ENCODE measurements around the gene LRRC38. TPM values are rescaled to one million over a fixed set of nuclear protein-coding genes. Genes with fewer than 3 reads are reported as not detected.

LRRC38 gene
- total RNA-seq, 1 experiment from 2014 or later = not detected

DNA sequence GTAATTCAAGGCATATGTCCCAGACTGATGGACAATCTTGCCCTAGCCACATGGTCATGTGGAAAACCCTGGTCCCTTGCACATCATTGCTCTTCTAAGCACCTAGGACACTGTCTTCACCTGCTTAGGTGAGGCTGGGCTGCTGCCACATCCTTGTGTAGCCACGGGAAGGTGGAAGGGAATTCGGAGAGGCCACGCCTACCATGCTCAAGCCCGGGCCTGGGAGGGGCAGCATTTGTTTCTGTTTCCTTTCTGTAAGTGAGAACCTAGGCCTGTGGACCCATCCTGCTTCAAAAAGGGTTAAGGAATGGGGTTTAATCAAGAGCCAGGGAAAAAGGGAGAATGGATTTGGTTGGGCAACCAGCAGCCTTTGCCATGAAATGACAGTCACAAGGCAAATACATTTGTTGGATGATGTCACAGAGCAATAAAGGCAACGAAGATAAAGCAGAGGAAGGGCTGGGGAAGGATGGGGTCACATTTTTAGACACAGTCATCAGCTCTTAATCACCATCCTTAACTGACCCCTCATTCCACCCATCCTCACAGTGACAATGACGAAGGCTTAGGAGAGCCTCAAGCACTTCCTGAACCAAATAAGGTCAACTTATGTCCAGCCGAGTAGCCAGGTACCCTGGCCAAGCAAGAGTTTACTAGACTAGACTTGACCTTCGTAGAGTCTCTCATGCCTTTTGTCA, 10.1 kb upstream of the LRRC38 start:
- no peak overlapping the region for H3K4me3 ChIP-seq
- no peaks in the 10 kb centered on the region for H3K79me2 ChIP-seq (ENCODE audit: low read depth)
- no peaks in the 10 kb centered on the region for H3K36me3 ChIP-seq (ENCODE audit: low read depth)
- ChIA-PET POLR2A (ENCODE audit: unreplicated experiment) (no interaction called here), CTCF (no interaction called here)
- H3K4me1 ChIP-seq (replicated peaks; ENCODE audit: insufficient read depth) = no peaks in the 10 kb centered on the region
- no peaks in the 10 kb centered on the region for H3K9me2 ChIP-seq (ENCODE audit: insufficient read depth)
- no peaks in the 10 kb centered on the region for H4K20me1 ChIP-seq (ENCODE audit: insufficient read depth)
- no peak overlapping the region for H3K27ac ChIP-seq
- no peak overlapping the region for H2AFZ ChIP-seq
- no peak overlapping the region for H3K4me2 ChIP-seq
- intact Hi-C loops (cut with micrococcal nuclease; ENCODE audit: unreplicated experiment) = no loop called here
- BruUV-seq (replicated peaks) = no TSS peak
- H3K27me3 ChIP-seq (ENCODE audit: insufficient read depth, low read depth) = peaks cover 29% of the 10 kb centered on the region
- no peak for TF ChIP-seq CTCF (conservative IDR thresholded peaks at IDR 0.05)
- TF ChIP-seq EZH2 (IDR thresholded peaks at IDR 0.05; ENCODE audit: low read depth) = no peak
- DNase-seq = no peak
- H3F3A ChIP-seq (ENCODE audit: insufficient read depth, low read depth) = no peaks in the 10 kb centered on the region
- H3K9me3 ChIP-seq (ENCODE audit: insufficient read depth, low read depth) = no peaks in the 10 kb centered on the region

DNA sequence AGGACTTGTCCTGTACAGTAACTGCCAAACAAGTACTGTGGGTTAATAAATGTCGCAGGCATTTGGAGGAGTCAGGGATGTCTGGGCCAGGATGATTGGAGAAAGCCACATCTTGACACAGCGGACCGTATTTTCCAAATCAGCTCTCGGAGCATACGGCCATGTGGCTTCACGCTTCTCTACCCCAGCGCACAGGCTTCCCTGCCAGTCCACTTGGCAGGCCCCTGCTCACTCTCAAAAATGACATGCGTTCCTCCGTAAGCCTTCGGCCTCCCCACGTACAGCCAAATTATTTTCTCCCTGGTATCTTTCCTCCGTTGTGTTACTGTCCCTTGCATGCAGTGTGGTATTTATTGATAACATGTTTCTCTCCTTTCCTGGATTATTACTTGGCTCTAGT, 7.2 kb upstream of the LRRC38 start:
- no peak overlapping the region for H2AFZ ChIP-seq
- no peaks in the 10 kb centered on the region for H3K9me2 ChIP-seq (ENCODE audit: insufficient read depth)
- peaks cover 15% of the 10 kb centered on the region for H3K27me3 ChIP-seq (ENCODE audit: insufficient read depth, low read depth)
- no peaks in the 10 kb centered on the region for H4K20me1 ChIP-seq (ENCODE audit: insufficient read depth)
- H3F3A ChIP-seq (ENCODE audit: insufficient read depth, low read depth) = no peaks in the 10 kb centered on the region
- TF ChIP-seq EZH2 (IDR thresholded peaks at IDR 0.05; ENCODE audit: low read depth) (no peak), CTCF (conservative IDR thresholded peaks at IDR 0.05) (no peak)
- no peaks in the 10 kb centered on the region for H3K9me3 ChIP-seq (ENCODE audit: insufficient read depth, low read depth)
- no peak overlapping the region for H3K4me2 ChIP-seq
- BruUV-seq (replicated peaks) = no TSS peak
- H3K36me3 ChIP-seq (ENCODE audit: low read depth) = no peaks in the 10 kb centered on the region
- no peaks in the 10 kb centered on the region for H3K4me1 ChIP-seq (replicated peaks; ENCODE audit: insufficient read depth)
- no peak for DNase-seq
- no peak overlapping the region for H3K27ac ChIP-seq
- POLR2A ChIA-PET (ENCODE audit: unreplicated experiment) = no interaction called here
- no peak overlapping the region for H3K4me3 ChIP-seq
- intact Hi-C loops (cut with micrococcal nuclease; ENCODE audit: unreplicated experiment) = no loop called here
- CTCF ChIA-PET = no interaction called here
- no peaks in the 10 kb centered on the region for H3K79me2 ChIP-seq (ENCODE audit: low read depth)

DNA sequence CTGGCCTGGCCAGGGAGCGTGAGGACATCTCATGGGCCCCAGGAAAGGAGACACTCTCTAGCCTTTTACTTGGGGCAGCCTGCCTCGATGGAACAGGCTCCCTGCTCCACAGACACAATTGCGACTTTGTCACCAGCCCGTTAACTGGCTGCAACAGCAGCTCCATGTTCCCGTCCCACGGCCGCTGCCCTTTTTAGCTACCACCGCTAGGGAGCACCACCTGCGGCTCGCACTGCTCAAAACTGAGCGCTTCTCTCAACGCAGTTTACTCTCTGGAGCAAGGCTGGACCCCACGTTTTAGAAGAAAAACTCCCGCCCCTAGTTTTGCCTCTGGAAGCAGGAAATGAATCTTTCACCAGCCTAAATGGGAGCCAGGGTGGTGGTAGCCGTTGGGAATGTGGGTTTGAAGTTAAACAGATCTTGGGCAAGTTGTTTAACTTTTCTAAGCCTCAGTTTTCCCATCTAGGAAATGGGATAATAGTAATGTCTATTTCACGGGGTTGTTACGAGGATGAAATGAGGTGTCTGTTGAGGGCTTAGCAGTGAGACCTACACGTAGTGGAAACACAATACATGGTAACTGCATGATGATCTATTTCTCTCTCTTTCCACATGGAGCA, 3.5 kb upstream of the LRRC38 start:
- POLR2A ChIA-PET (ENCODE audit: unreplicated experiment) = no interaction called here
- no peaks in the 10 kb centered on the region for H3F3A ChIP-seq (ENCODE audit: insufficient read depth, low read depth)
- CTCF ChIA-PET = no interaction called here
- no peak overlapping the region for H2AFZ ChIP-seq
- H3K9me3 ChIP-seq (ENCODE audit: insufficient read depth, low read depth) = no peaks in the 10 kb centered on the region
- BruUV-seq (replicated peaks) = no TSS peak
- no peak overlapping the region for H3K4me2 ChIP-seq
- no peaks in the 10 kb centered on the region for H3K79me2 ChIP-seq (ENCODE audit: low read depth)
- H3K27ac ChIP-seq = no peak overlapping the region
- no peak for DNase-seq
- no peak overlapping the region for H3K4me3 ChIP-seq
- H4K20me1 ChIP-seq (ENCODE audit: insufficient read depth) = no peaks in the 10 kb centered on the region
- H3K36me3 ChIP-seq (ENCODE audit: low read depth) = no peaks in the 10 kb centered on the region
- TF ChIP-seq EZH2 (IDR thresholded peaks at IDR 0.05; ENCODE audit: low read depth) (no peak), CTCF (conservative IDR thresholded peaks at IDR 0.05) (no peak)
- peaks cover 11% of the 10 kb centered on the region; the same call in 1 of the 2 replicates for H3K27me3 ChIP-seq (ENCODE audit: insufficient read depth, low read depth)
- intact Hi-C loops (cut with micrococcal nuclease; ENCODE audit: unreplicated experiment) = no loop called here
- no peaks in the 10 kb centered on the region for H3K4me1 ChIP-seq (replicated peaks; ENCODE audit: insufficient read depth)
- no peaks in the 10 kb centered on the region for H3K9me2 ChIP-seq (ENCODE audit: insufficient read depth)

Measured in PC-9 (cell line).